H1 (cell line): ENCODE results near the gene KRTDAP. TPM values are rescaled to one million over a fixed set of nuclear protein-coding genes. Genes with fewer than 3 reads are reported as not detected.
"Not testable (repeated sequence)": the region's sequence is repeated elsewhere in the genome, so short reads cannot be mapped to it uniquely, and the experiment has no call there.

ENCODE experiments used
- CTCF ChIA-PET: fragments of 300-600 bp; sonication (Branson Sonifier 250); formaldehyde crosslinking; loops from one replicate; lab custom pipeline; 2021; ENCODE audit not compliant: partially characterized antibody; lab: Charles Lee
- POLR2A ChIA-PET: fragments of 300-600 bp; sonication (Branson Sonifier 250); formaldehyde crosslinking; loops from one replicate; lab custom pipeline; 2021; ENCODE audit warnings: inconsistent platforms; ENCODE audit not compliant: partially characterized antibody; lab: Charles Lee
- DNase-seq, 2 experiments: peaks; one replicate each; pipeline versions ENCODE4 v3.0.0 to v3.0.0-alpha.2; 2010 to 2022; ENCODE audit warnings: low spot score in 2 of 2, low read depth in 1 of 2, mixed read lengths in 1 of 2
- FAIRE-seq: peaks from 2 replicates; lab custom pipeline; 2011; peaks lifted over from hg19 to GRCh38; lab: Jason Lieb, UNC
- H2AFZ ChIP-seq: 2 replicates; pipeline ENCODE4 v1.8.1; 2012; ENCODE audit warnings: low read length, inconsistent platforms
- H2AK5ac ChIP-seq: 2 replicates; pipeline ENCODE4 v1.6.1; 2013; ENCODE audit warnings: low read depth, low read length
- H2BK120ac ChIP-seq: replicated peaks from 2 replicates; pipeline ENCODE3; 2013; ENCODE audit warnings: low read depth, low read length, inconsistent platforms
- H2BK12ac ChIP-seq: 2 replicates; pipeline ENCODE4 v1.6.1; 2013; ENCODE audit warnings: low read depth, low read length
- H2BK15ac ChIP-seq: 2 replicates; pipeline ENCODE4 v1.6.1; 2013; ENCODE audit warnings: low read length
- H2BK20ac ChIP-seq: 2 replicates; pipeline ENCODE4 v1.6.1; 2013; ENCODE audit warnings: low read length
- H2BK5ac ChIP-seq: 2 replicates; pipeline ENCODE4 v1.6.1; 2013; ENCODE audit warnings: low read depth, low read length
- H3K14ac ChIP-seq: 2 replicates; pipeline ENCODE4 v1.6.1; 2013; ENCODE audit warnings: inconsistent platforms; ENCODE audit not compliant: insufficient read length
- H3K18ac ChIP-seq: 2 replicates; pipeline ENCODE4 v1.6.1; 2013; ENCODE audit warnings: low read length; ENCODE audit errors: extremely low read depth
- H3K23ac ChIP-seq: 2 replicates; pipeline ENCODE4 v1.6.1; 2013; ENCODE audit warnings: inconsistent platforms; ENCODE audit not compliant: insufficient read length
- H3K23me2 ChIP-seq: 2 replicates; pipeline ENCODE4 v1.6.1; 2013; ENCODE audit warnings: low read depth, low read length
- H3K27ac ChIP-seq: 2 replicates; pipeline ENCODE4 v1.6.1; 2011; ENCODE audit warnings: low read depth, low read length, inconsistent platforms
- H3K27me3 ChIP-seq, 4 experiments: replicated peaks in 1 of 4; 1 replicate in 1 of 4; 2 replicates in 3 of 4; pipeline versions ENCODE4 v1.6.1 to v1.8.1; 2011 to 2013; ENCODE audit warnings: low read length in 3 of 4, mild to moderate bottlenecking in 3 of 4, inconsistent platforms in 2 of 4, mixed read lengths in 2 of 4, moderate library complexity in 1 of 4; ENCODE audit not compliant: control insufficient read depth in 3 of 4, insufficient read depth in 3 of 4; ENCODE audit errors: extremely low read depth in 1 of 4
- H3K36me3 ChIP-seq, 4 experiments: 2 replicates each; pipeline versions ENCODE4 v1.6.1 to v1.8.1; 2011 to 2013; ENCODE audit warnings: mild to moderate bottlenecking in 4 of 4, low read length in 3 of 4, moderate library complexity in 2 of 4, control low read depth in 1 of 4, inconsistent platforms in 1 of 4; ENCODE audit not compliant: insufficient read depth in 4 of 4, control insufficient read depth in 2 of 4
- H3K4ac ChIP-seq: replicated peaks from 2 replicates; pipeline ENCODE3; 2013; ENCODE audit warnings: low read length, low read depth, mixed read lengths, inconsistent platforms; ENCODE audit not compliant: insufficient read length
- H3K4me1 ChIP-seq, 4 experiments: replicated peaks in 1 of 4; 1 replicate in 1 of 4; 2 replicates in 3 of 4; pipeline versions ENCODE4 v1.6.1 to v1.8.1; 2011 to 2013; ENCODE audit warnings: low read length in 3 of 4, inconsistent platforms in 2 of 4, mixed read lengths in 1 of 4; ENCODE audit not compliant: insufficient read depth in 4 of 4, control insufficient read depth in 3 of 4
- H3K4me2 ChIP-seq, 2 experiments: 2 replicates each; pipeline versions ENCODE4 v1.6.1 to v1.8.1; 2011 to 2013; ENCODE audit warnings: low read depth in 2 of 2, low read length in 2 of 2, control low read depth in 1 of 2, inconsistent platforms in 1 of 2, mild to moderate bottlenecking in 1 of 2; ENCODE audit not compliant: insufficient read depth in 1 of 2
- H3K4me3 ChIP-seq, 4 experiments: fragments of 200-600, 300-600 bp in 1 of 4; sonication (generic), shearing (Covaris generic), sonication (Bioruptor Twin) in 1 of 4; 2 replicates each; pipeline versions ENCODE4 v1.5.1 to v1.8.1; 2011 to 2016; ENCODE audit warnings: low read length in 4 of 4, low read depth in 3 of 4, control low read depth in 2 of 4, inconsistent platforms in 2 of 4, mild to moderate bottlenecking in 2 of 4, mixed read lengths in 1 of 4, moderate library complexity in 1 of 4; ENCODE audit not compliant: insufficient read depth in 2 of 4; ENCODE audit errors: extremely low read depth in 1 of 4
- H3K56ac ChIP-seq: replicated peaks from 2 replicates; pipeline ENCODE3; 2013; ENCODE audit warnings: low read depth, mild to moderate bottlenecking, mixed read lengths, low read length, inconsistent platforms; ENCODE audit not compliant: insufficient read length
- H3K79me1 ChIP-seq: 2 replicates; pipeline ENCODE4 v1.6.1; 2013; ENCODE audit warnings: low read depth, low read length, control low read depth
- H3K79me2 ChIP-seq, 2 experiments: 2 replicates each; pipeline versions ENCODE4 v1.6.1 to v1.8.1; 2012 to 2013; ENCODE audit warnings: low read length in 2 of 2, mild to moderate bottlenecking in 2 of 2, inconsistent platforms in 1 of 2; ENCODE audit not compliant: insufficient read depth in 2 of 2, control insufficient read depth in 1 of 2
- H3K9ac ChIP-seq, 4 experiments: replicated peaks in 1 of 4; 1 replicate in 1 of 4; 2 replicates in 3 of 4; pipeline versions ENCODE4 v1.6.1 to v1.8.1; 2011 to 2013; ENCODE audit warnings: low read depth in 3 of 4, low read length in 3 of 4, control low read depth in 2 of 4, mild to moderate bottlenecking in 2 of 4, moderate library complexity in 2 of 4, inconsistent platforms in 1 of 4; ENCODE audit errors: extremely low read depth in 1 of 4
- H3K9me3 ChIP-seq, 2 experiments: 2 replicates each; pipeline versions ENCODE4 v1.6.1 to v1.8.1; 2012 to 2013; ENCODE audit warnings: mild to moderate bottlenecking in 2 of 2, moderate library complexity in 2 of 2, control low read depth in 1 of 2, inconsistent platforms in 1 of 2, low read depth in 1 of 2, low read length in 1 of 2, mixed read lengths in 1 of 2; ENCODE audit not compliant: insufficient read depth in 2 of 2
- H4K20me1 ChIP-seq, 2 experiments: replicated peaks in 1 of 2; 2 replicates each; pipeline versions ENCODE3 to v1.8.1; 2011 to 2013; ENCODE audit warnings: inconsistent platforms in 2 of 2, low read length in 2 of 2, mild to moderate bottlenecking in 1 of 2; ENCODE audit not compliant: insufficient read depth in 2 of 2, control insufficient read depth in 1 of 2
- H4K5ac ChIP-seq: 2 replicates; pipeline ENCODE4 v1.6.1; 2013; ENCODE audit warnings: low read length, low read depth, mixed read lengths, inconsistent platforms; ENCODE audit not compliant: insufficient read length
- H4K8ac ChIP-seq: 2 replicates; pipeline ENCODE4 v1.8.0; 2013; ENCODE audit warnings: mild to moderate bottlenecking, moderate library complexity, low read length, inconsistent platforms; ENCODE audit not compliant: insufficient read depth; ENCODE audit errors: extremely low read depth
- H4K91ac ChIP-seq: replicated peaks from 2 replicates; pipeline ENCODE3; 2013; ENCODE audit warnings: low read length, mixed read lengths, inconsistent platforms; ENCODE audit not compliant: insufficient read length
- WGBS, 2 experiments: shearing (Covaris generic) in 1 of 2; methylation state at CpG; one replicate each; pipeline versions ENCODE4 v1.1.6 to v1.1.7; 2013 to 2015; ENCODE audit warnings: low lambda C conversion rate in 2 of 2, mixed read lengths in 2 of 2, inconsistent platforms in 1 of 2, low coverage in 1 of 2, missing lambda C conversion rate in 1 of 2; ENCODE audit not compliant: insufficient replicate concordance in 2 of 2, insufficient coverage in 1 of 2, insufficient read length in 1 of 2; ENCODE audit errors: extremely low coverage in 1 of 2, missing lambda C conversion rate in 1 of 2; 5-methylcytosine and 5-hydroxymethylcytosine counted together
- polyA plus RNA-seq, 7 experiments: library from polyadenylated mRNA; depleted of rRNA in 3 of 7; stranded (reverse) in 5 of 7; unstranded in 2 of 7; fragments of >200 nt in 5 of 7; fragments of 200-250 nt in 2 of 7; gene quantifications; 1 replicate in 5 of 7; 2 replicates in 1 of 7; 4 replicates in 1 of 7; pipeline versions ENCODE4 v1.2.1 to v1.2.3, GENCODE V29; 2011 to 2013; ENCODE audit warnings: missing spikeins in 2 of 7, mixed read lengths in 2 of 7
- total RNA-seq: library from RNA; stranded (reverse); fragmentation: NEBNext Ultra II Directional; extraction: Animal tissue kit (Norgen Biotek cat#: 25700); gene quantifications from 2 replicates; pipeline ENCODE4 v1.2.1, GENCODE V29; 2021

KRTDAP gene
- total and polyA plus RNA-seq, 2 of the 8 experiments (the other 6 are each of a cell fraction or from before 2014, with no cell fraction given) = 0.69 to 0.88 TPM

DNA sequence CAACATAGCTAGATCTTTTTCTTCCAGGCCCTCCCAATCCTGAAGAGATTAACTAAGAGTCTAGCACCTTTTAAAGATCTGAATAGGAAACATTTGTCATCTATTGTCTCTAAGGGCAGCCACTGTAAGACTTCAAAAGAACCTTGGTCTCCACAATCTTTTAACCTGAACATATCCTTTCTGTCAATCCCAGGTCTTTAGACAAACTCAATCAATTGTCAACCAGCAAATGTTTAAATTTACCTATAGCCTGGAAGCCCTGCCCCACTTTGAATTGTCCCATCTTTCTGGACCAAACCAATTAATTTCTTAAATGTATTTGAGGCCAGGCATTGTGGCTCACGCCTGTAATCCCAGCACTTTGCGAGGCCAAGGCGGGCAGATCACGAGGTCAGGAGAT, 19.2 kb downstream of the KRTDAP start:
- H3K14ac ChIP-seq, H4K20me1 ChIP-seq, H3K23ac ChIP-seq, H2BK5ac ChIP-seq, H3K4me3 ChIP-seq, POLR2A ChIA-PET, H2BK120ac ChIP-seq, DNase-seq, H3K79me1 ChIP-seq, H3K27ac ChIP-seq, H4K91ac ChIP-seq, H2AFZ ChIP-seq, H3K18ac ChIP-seq, H3K4ac ChIP-seq, H2BK20ac ChIP-seq, H3K79me2 ChIP-seq, H3K4me1 ChIP-seq, H3K9me3 ChIP-seq, H3K9ac ChIP-seq, H3K4me2 ChIP-seq, H3K23me2 ChIP-seq, H4K5ac ChIP-seq, FAIRE-seq, H2AK5ac ChIP-seq, H3K56ac ChIP-seq, H4K8ac ChIP-seq, H2BK12ac ChIP-seq, H2BK15ac ChIP-seq, H3K27me3 ChIP-seq, H3K36me3 ChIP-seq: not testable (repeated sequence)
- CTCF ChIA-PET = interaction anchor here (1.4 to 4.2 kb wide), 8 partner anchors 11 to 404 kb away, joined by 3 to 51 read pairs (median 6); no protein-coding TSS in a partner anchor
- 95% methylated on average over 4 of the region's 4 CpGs; no CpG with 5 or more reads in 1 of the 2 experiments for WGBS, 2 experiments
